ENCODE results near the gene STRADA. TPM values are rescaled to one million over a fixed set of nuclear protein-coding genes. Genes with fewer than 3 reads are reported as not detected.

The STRADA gene
- total and polyA plus RNA-seq, 2 of the 8 experiments (the other 6 are each of a cell fraction or from before 2014, with no cell fraction given) = 35.6 to 43.3 TPM

DNA sequence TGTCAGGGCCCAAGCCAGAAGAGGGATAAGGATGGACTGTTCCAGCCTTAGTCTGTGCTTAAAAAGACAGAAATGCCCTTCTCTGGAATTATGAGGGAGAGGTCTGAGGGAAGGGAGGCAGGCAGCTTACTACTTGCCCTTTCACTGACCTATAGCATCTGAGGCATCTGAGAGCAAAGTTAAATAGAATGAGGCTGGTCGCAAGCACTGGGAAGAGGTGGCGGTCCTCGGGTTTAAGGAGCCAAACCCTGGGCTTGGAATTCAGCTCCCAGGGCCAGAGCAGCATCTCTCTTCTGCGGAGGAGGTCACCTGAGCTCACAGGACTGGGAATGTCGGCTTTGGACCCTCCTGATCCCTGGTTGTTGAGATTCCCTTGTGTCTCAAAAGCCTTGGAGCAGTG lies 38.6 kb downstream of the STRADA start:
- 0 out of 2 replicates have a peak, but pooled peaks cover 3% of the 10 kb centered on the region for H3K79me1 ChIP-seq (ENCODE audit: low read depth, low read length)

More for the DNA sequence above, 38.6 kb downstream of the STRADA start:
- FAIRE-seq (no peak), DNase-seq (ENCODE audit: low read depth in 1 of 2, low spot score in 2 of 2) (no peak)
- no peak overlapping the region for H3K9ac ChIP-seq (replicated peaks in 1 of 4; ENCODE audit: extremely low read depth in 1 of 4, low read depth in 3 of 4, low read length in 3 of 4)
- H4K91ac ChIP-seq (replicated peaks; ENCODE audit: insufficient read length, low read length) = no peak overlapping the region
- H3K4me1 ChIP-seq (replicated peaks in 1 of 4; ENCODE audit: control insufficient read depth in 3 of 4, insufficient read depth in 4 of 4, low read length in 3 of 4) = peaks cover 3 to 18% (median 12%) of the 10 kb centered on the region in 4 experiments; a peak in 6 of 7 replicates
- no peaks in the 10 kb centered on the region for H3K9me3 ChIP-seq (ENCODE audit: insufficient read depth in 2 of 2, low read depth in 1 of 2, low read length in 1 of 2)
- no peak overlapping the region for H3K14ac ChIP-seq (ENCODE audit: insufficient read length)
- no peak overlapping the region for H3K18ac ChIP-seq (ENCODE audit: extremely low read depth, low read length)
- H3K56ac ChIP-seq (replicated peaks; ENCODE audit: insufficient read length, low read depth, low read length) = no peak overlapping the region
- ChIA-PET CTCF (ENCODE audit: partially characterized antibody) (interaction anchor here (0.8 to 3.3 kb wide), 4 partner anchors 7 to 23 kb away, joined by 3 to 17 read pairs (median 5); no protein-coding TSS in a partner anchor), POLR2A (ENCODE audit: partially characterized antibody) (interaction anchor here (0.8 to 1.3 kb wide), 3 partner anchors 8 to 87 kb away, joined by 3 to 4 read pairs (median 3); no protein-coding TSS in a partner anchor)
- H2BK5ac ChIP-seq (ENCODE audit: low read depth, low read length) = no peak overlapping the region
- H3K4me2 ChIP-seq (ENCODE audit: insufficient read depth in 1 of 2, low read depth in 2 of 2, low read length in 2 of 2) = peak overlapping the region in 1 of 2 experiments; percentile 84; a peak in 1 of 4 replicates
- H4K20me1 ChIP-seq (replicated peaks in 1 of 2; ENCODE audit: control insufficient read depth in 1 of 2, insufficient read depth in 2 of 2, low read length in 2 of 2) = peaks cover 4 to 13% of the 10 kb centered on the region in 2 experiments
- TF ChIP-seq SUZ12 (IDR thresholded peaks at IDR 0.05; ENCODE audit: low read length) (no peak), TEAD4 (IDR thresholded peaks at IDR 0.05; ENCODE audit: low read depth, low read length) (no peak), ZNF274 (IDR thresholded peaks at IDR 0.05; ENCODE audit: borderline replicate concordance, extremely low read depth, low read length) (no peak), POLR2AphosphoS5 (IDR thresholded peaks at IDR 0.05; ENCODE audit: low read depth, low read length) (no peak)
- H3K36me3 ChIP-seq (ENCODE audit: control insufficient read depth in 2 of 4, insufficient read depth in 4 of 4, low read length in 3 of 4) = peaks cover 0 to 11% (median 1%) of the 10 kb centered on the region in 4 experiments; a peak in 3 of 8 replicates
- 97% methylated on average over 5 of the region's 5 CpGs; no CpG with 5 or more reads in 1 of the 2 experiments for WGBS, 2 experiments (ENCODE audit: extremely low coverage in 1 of 2, insufficient coverage in 1 of 2, insufficient read length in 1 of 2, insufficient replicate concordance in 2 of 2, low coverage in 1 of 2, low lambda C conversion rate in 2 of 2, missing lambda C conversion rate in 1 of 2)
- no peak overlapping the region for H2AK5ac ChIP-seq (ENCODE audit: low read depth, low read length)
- no peak overlapping the region for H3K4ac ChIP-seq (replicated peaks; ENCODE audit: insufficient read length, low read depth, low read length)
- no peak overlapping the region for H2BK15ac ChIP-seq (ENCODE audit: low read length)
- no peak overlapping the region for H4K5ac ChIP-seq (ENCODE audit: insufficient read length, low read depth, low read length)
- no peak overlapping the region for H4K8ac ChIP-seq (ENCODE audit: extremely low read depth, insufficient read depth, low read length)
- H3K4me3 ChIP-seq (ENCODE audit: extremely low read depth in 1 of 4, insufficient read depth in 2 of 4, low read depth in 3 of 4, low read length in 4 of 4) = no peak overlapping the region
- H2BK120ac ChIP-seq (replicated peaks; ENCODE audit: low read depth, low read length) = no peak overlapping the region
- H2BK20ac ChIP-seq (ENCODE audit: low read length) = no peak overlapping the region
- H2AFZ ChIP-seq (ENCODE audit: low read length) = no peak overlapping the region
- no peak overlapping the region for H3K27ac ChIP-seq (ENCODE audit: low read depth, low read length)
- H3K79me2 ChIP-seq (ENCODE audit: control insufficient read depth in 1 of 2, insufficient read depth in 2 of 2, low read length in 2 of 2) = no peaks in the 10 kb centered on the region; a peak in 1 of 4 replicates
- H3K23ac ChIP-seq (ENCODE audit: insufficient read length) = no peak overlapping the region
- peaks cover 16% of the 10 kb centered on the region; the same call in 1 of the 2 replicates for H3K23me2 ChIP-seq (ENCODE audit: low read depth, low read length)
- no peak overlapping the region for H2BK12ac ChIP-seq (ENCODE audit: low read depth, low read length)
- peaks cover 0 to 5% (median 0%) of the 10 kb centered on the region in 4 experiments; a peak in 3 of 7 replicates for H3K27me3 ChIP-seq (replicated peaks in 1 of 4; ENCODE audit: control insufficient read depth in 3 of 4, extremely low read depth in 1 of 4, insufficient read depth in 3 of 4, low read length in 3 of 4)

Measured in H1 (cell line).